Testis (tissue), 3 donors: Measurements from ENCODE around the gene CHST3. TPM values are rescaled to one million over a fixed set of nuclear protein-coding genes. Genes with fewer than 3 reads are reported as not detected.

Experiments
- DNase-seq: peaks from one replicate; pipeline ENCODE4 v3.0.0-alpha.2; 2019
- H3K27ac ChIP-seq, 2 donors: fragments of 200-600 bp; sonication (generic); one replicate each; pipeline ENCODE4 v1.5.1; 2019
- H3K27me3 ChIP-seq: fragments of 200-600 bp; sonication (generic); one replicate; pipeline ENCODE4 v1.5.1; 2019
- H3K36me3 ChIP-seq: fragments of 200-600 bp; sonication (generic); one replicate; pipeline ENCODE4 v1.5.1; 2017; ENCODE audit warnings: low read depth; ENCODE audit errors: missing control alignments
- H3K4me1 ChIP-seq: fragments of 200-600 bp; sonication (generic); one replicate; pipeline ENCODE4 v1.5.1; 2019
- H3K4me3 ChIP-seq, 2 donors: fragments of 200-600 bp; sonication (generic); one replicate each; pipeline ENCODE4 v1.5.1; 2017 to 2019
- H3K9me3 ChIP-seq: fragments of 200-600 bp; sonication (generic); one replicate; pipeline ENCODE4 v1.5.1; 2017
- POLR2A ChIP-seq: fragments of 450-650 bp; IDR thresholded peaks from one replicate; pipeline ENCODE4 v1.6.1; 2017; ENCODE audit warnings: antibody characterized with exemption, mild to moderate bottlenecking, moderate library complexity
- WGBS, 2 donors: methylation state at CpG; one replicate each; pipeline ENCODE4 v1.1.5; 2018; 5-methylcytosine and 5-hydroxymethylcytosine counted together
- intact Hi-C: fragments of 100-400 bp; cut with DNase I; formaldehyde crosslinking; loops from one replicate; pipeline ENCODE4 v1.15.1; 2023; ENCODE audit warnings: low total_unique reads
- polyA plus RNA-seq: library from polyadenylated mRNA; stranded (reverse); fragments of 350-450 nt; fragmentation: Illumina TruSeq; extraction: RNeasy Lipid Tissue Mini Kit (QIAGEN cat#74804); gene quantifications from one replicate; pipeline ENCODE4 v1.2.3, GENCODE V29; 2014; ENCODE audit warnings: low read depth, low replicate concordance; ENCODE audit not compliant: insufficient read depth
- total RNA-seq, 2 donors: library from RNA; depleted of rRNA; stranded (reverse); fragments of >200 nt; gene quantifications; one replicate each; pipeline ENCODE4 v1.2.3, GENCODE V29; 2016
- TF ChIP-seq, protein P1 (sequence below), 3 experiments: fragments of 450-650 bp in 2 of 3; fragments of 200-600 bp in 1 of 3; sonication (generic) in 1 of 3; IDR thresholded peaks; one replicate each; pipeline ENCODE4 v1.5.1; 2016 to 2019; ENCODE audit warnings: antibody characterized with exemption in 3 of 3, mild to moderate bottlenecking in 2 of 3, moderate library complexity in 1 of 3

CHST3 gene
- total and polyA plus RNA-seq, 3 donors from 2014 or later, result 55.3 to 218 (median 107) TPM

GRCh38 chr10:72011468-72011867, 47.3 kb downstream of the CHST3 start:
- Histone ChIP-seq H3K4me1 (peaks cover 68% of the 10 kb centered on the region), H3K27ac (peak overlapping the region in 1 of 2 donors; percentile 78), H3K36me3 (no peaks in the 10 kb centered on the region), H3K9me3 (no peaks in the 10 kb centered on the region), H3K4me3 (no peak overlapping the region), H3K27me3 (no peaks in the 10 kb centered on the region)
- intact Hi-C loops, result no loop called here
- 78 to 92% methylated on average over 8 of the region's 8 CpGs for WGBS, 2 donors
- no peak for TF ChIP-seq POLR2A
- TF ChIP-seq, protein P1, sequence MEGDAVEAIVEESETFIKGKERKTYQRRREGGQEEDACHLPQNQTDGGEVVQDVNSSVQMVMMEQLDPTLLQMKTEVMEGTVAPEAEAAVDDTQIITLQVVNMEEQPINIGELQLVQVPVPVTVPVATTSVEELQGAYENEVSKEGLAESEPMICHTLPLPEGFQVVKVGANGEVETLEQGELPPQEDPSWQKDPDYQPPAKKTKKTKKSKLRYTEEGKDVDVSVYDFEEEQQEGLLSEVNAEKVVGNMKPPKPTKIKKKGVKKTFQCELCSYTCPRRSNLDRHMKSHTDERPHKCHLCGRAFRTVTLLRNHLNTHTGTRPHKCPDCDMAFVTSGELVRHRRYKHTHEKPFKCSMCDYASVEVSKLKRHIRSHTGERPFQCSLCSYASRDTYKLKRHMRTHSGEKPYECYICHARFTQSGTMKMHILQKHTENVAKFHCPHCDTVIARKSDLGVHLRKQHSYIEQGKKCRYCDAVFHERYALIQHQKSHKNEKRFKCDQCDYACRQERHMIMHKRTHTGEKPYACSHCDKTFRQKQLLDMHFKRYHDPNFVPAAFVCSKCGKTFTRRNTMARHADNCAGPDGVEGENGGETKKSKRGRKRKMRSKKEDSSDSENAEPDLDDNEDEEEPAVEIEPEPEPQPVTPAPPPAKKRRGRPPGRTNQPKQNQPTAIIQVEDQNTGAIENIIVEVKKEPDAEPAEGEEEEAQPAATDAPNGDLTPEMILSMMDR (IDR thresholded peaks at IDR 0.05), result no peak
- DNase-seq, result no peak

- no peak for TF ChIP-seq POLR2A
- TF ChIP-seq, protein P1 (IDR thresholded peaks at IDR 0.05), result no peak
- no peaks in the 10 kb centered on the region for H3K36me3 ChIP-seq
- WGBS, 2 donors, result 94 to 98% methylated on average over 6 to 7 of the region's 7 CpGs
- no peak overlapping the region for H3K27ac ChIP-seq
- H3K9me3 ChIP-seq, result no peaks in the 10 kb centered on the region
- H3K4me1 ChIP-seq, result peaks cover 67% of the 10 kb centered on the region
- no peak for DNase-seq
- H3K4me3 ChIP-seq, result no peak overlapping the region
- H3K27me3 ChIP-seq, result no peaks in the 10 kb centered on the region
- intact Hi-C loops, result no loop called here
These were observed 47.8 kb downstream of the CHST3 start for GRCh38 chr10:72011976-72012512.

- Histone ChIP-seq H3K4me3 (no peak overlapping the region), H3K36me3 (no peaks in the 10 kb centered on the region), H3K4me1 (peaks cover 68% of the 10 kb centered on the region), H3K27me3 (no peaks in the 10 kb centered on the region), H3K27ac (no peak overlapping the region), H3K9me3 (no peaks in the 10 kb centered on the region)
- 72 to 75% methylated on average over 7 of the region's 7 CpGs for WGBS, 2 donors
- TF ChIP-seq, protein P1 (IDR thresholded peaks at IDR 0.05), result no peak
- DNase-seq, result no peak
- intact Hi-C loops, result no loop called here
These were observed 48.6 kb downstream of the CHST3 start for GRCh38 chr10:72012796-72013195.

DNA sequence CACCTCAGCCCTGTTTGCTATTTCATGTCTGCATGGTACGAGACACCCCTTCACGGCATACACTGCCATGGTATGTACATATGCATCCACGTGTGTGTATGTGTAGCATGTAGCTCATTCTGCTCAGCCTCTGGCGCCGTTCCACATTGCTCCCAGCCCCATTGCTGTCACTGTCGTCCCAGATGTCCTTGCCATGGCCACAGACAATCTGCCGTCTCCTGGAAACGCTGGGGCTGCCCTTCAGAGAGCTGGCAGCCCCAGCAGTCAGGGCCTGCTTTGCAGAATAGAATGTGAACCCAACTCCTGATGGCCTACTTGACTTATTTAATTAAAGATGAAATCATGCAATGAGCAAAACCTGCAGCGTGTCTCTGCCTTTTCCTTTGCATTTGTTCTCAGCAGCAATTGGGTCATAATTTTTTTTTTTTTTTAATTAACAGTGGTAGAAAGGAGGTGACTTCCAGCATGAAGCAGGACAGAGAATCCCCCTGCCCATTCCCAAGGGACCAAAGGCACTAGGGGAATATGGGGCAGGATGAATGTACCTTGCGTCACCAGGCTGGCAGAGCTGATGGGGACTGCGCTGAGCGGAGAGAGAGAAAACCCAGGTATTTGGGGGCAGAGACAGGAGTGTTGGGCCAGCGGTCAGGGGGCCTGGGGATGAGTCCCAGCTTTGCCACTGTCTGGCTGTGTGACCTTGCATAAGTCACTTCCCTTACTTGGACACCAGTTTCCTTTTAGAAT, 49.2 kb downstream of the CHST3 start:
- Histone ChIP-seq H3K27me3 (no peaks in the 10 kb centered on the region), H3K27ac (peak overlapping the region in 1 of 2 donors; percentile 50), H3K4me1 (peaks cover 67% of the 10 kb centered on the region), H3K9me3 (no peaks in the 10 kb centered on the region), H3K4me3 (no peak overlapping the region), H3K36me3 (no peaks in the 10 kb centered on the region)
- no peak for TF ChIP-seq POLR2A
- TF ChIP-seq, protein P1 (IDR thresholded peaks at IDR 0.05), result no peak
- DNase-seq, result no peak
- intact Hi-C loops, result no loop called here
- 68 to 78% methylated on average over 13 of the region's 13 CpGs for WGBS, 2 donors

DNA sequence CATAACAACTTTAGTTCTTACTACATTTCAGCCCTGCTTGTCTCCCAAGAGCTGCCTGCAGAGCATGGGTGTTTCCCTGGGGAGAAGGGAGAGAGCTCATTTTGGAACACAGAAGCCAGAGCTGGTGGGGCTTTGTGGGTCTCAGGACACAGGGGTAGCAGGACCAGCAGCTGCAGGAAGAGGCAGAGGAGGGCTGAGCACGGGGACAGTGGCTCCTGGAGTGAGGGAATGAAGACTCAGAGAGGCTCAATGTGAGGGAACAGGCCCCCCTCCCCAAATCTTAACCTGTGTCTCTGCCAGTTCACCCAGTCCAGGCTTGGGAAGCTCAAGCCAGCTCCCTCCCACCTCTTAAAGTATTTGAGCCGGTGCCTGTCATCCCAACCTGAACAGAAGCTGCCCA, 50.0 kb downstream of the CHST3 start:
- WGBS, 2 donors, result 38 to 60% methylated on average over 2 of the region's 2 CpGs
- no peaks in the 10 kb centered on the region for H3K36me3 ChIP-seq
- no peaks in the 10 kb centered on the region for H3K9me3 ChIP-seq
- TF ChIP-seq, protein P1 (IDR thresholded peaks at IDR 0.05), result no peak
- no peak for TF ChIP-seq POLR2A
- H3K4me1 ChIP-seq, result peaks cover 58% of the 10 kb centered on the region
- no peak overlapping the region for H3K4me3 ChIP-seq
- peak overlapping the region in 1 of 2 donors; percentile 50 for H3K27ac ChIP-seq
- intact Hi-C loops, result no loop called here
- no peak for DNase-seq
- no peaks in the 10 kb centered on the region for H3K27me3 ChIP-seq
